HK-2 (cell line): ENCODE data around the gene SHLD1.

Source experiments
- DNase-seq: peaks from one replicate; pipeline ENCODE4 v3.0.0-alpha.2; 2018; ENCODE audit not compliant: unreplicated experiment

Gene SHLD1

GRCh38 chr20:5820738-5821137, 70.5 kb downstream of the SHLD1 start:
- no peak for DNase-seq

- DNase-seq = peak; percentile 39
Measured at GRCh38 chr20:5821627-5822215, 71.5 kb downstream of the SHLD1 start.

- DNase-seq = no peak
Measured at GRCh38 chr20:5822569-5822968, 72.4 kb downstream of the SHLD1 start.

GRCh38 chr20:5825130-5825719, 75.0 kb downstream of the SHLD1 start:
- DNase-seq = no peak

GRCh38 chr20:5827098-5827853, 77.1 kb downstream of the SHLD1 start:
- DNase-seq = no peak

GRCh38 chr20:5827861-5828260, 77.7 kb downstream of the SHLD1 start:
- no peak for DNase-seq

GRCh38 chr20:5829241-5829809, 79.1 kb downstream of the SHLD1 start:
- no peak for DNase-seq

- no peak for DNase-seq
Measured at GRCh38 chr20:5831539-5832237, 81.5 kb downstream of the SHLD1 start.

GRCh38 chr20:5833309-5833941, 83.2 kb downstream of the SHLD1 start:
- DNase-seq = no peak

- no peak for DNase-seq
Measured at GRCh38 chr20:5834436-5835005, 84.3 kb downstream of the SHLD1 start.

GRCh38 chr20:5835321-5835821, 85.2 kb downstream of the SHLD1 start:
- DNase-seq = no peak

GRCh38 chr20:5835871-5836270, 85.7 kb downstream of the SHLD1 start:
- DNase-seq = no peak

GRCh38 chr20:5836569-5836968, 86.4 kb downstream of the SHLD1 start:
- no peak for DNase-seq

- no peak for DNase-seq
Measured at GRCh38 chr20:5840411-5841002, 90.3 kb downstream of the SHLD1 start.

GRCh38 chr20:5841522-5841921, 91.3 kb downstream of the SHLD1 start:
- no peak for DNase-seq

- no peak for DNase-seq
Measured at GRCh38 chr20:5842465-5842864, 92.3 kb downstream of the SHLD1 start.

- DNase-seq = no peak
Measured at GRCh38 chr20:5843054-5843592, 92.9 kb downstream of the SHLD1 start.

- no peak for DNase-seq
Measured at GRCh38 chr20:5844063-5844681, 94.0 kb downstream of the SHLD1 start.

- DNase-seq = no peak
Measured at GRCh38 chr20:5845681-5846615, 95.7 kb downstream of the SHLD1 start.
